H1 (cell line): Measurements from ENCODE around the gene HOXB9. TPM values are rescaled to one million over a fixed set of nuclear protein-coding genes. Genes with fewer than 3 reads are reported as not detected.

Experiments
- E2F6 ChIP-seq: IDR thresholded peaks from 2 replicates; pipeline ENCODE4 v1.6.1; 2012; ENCODE audit warnings: inconsistent platforms
- polyA plus RNA-seq, 7 experiments: library from polyadenylated mRNA; depleted of rRNA in 3 of 7; stranded (reverse) in 5 of 7; unstranded in 2 of 7; fragments of >200 nt in 5 of 7; fragments of 200-250 nt in 2 of 7; gene quantifications; 1 replicate in 5 of 7; 2 replicates in 1 of 7; 4 replicates in 1 of 7; pipeline versions ENCODE4 v1.2.1 to v1.2.3, GENCODE V29; 2011 to 2013; ENCODE audit warnings: missing spikeins in 2 of 7, mixed read lengths in 2 of 7
- total RNA-seq: library from RNA; stranded (reverse); fragmentation: NEBNext Ultra II Directional; extraction: Animal tissue kit (Norgen Biotek cat#: 25700); gene quantifications from 2 replicates; pipeline ENCODE4 v1.2.1, GENCODE V29; 2021

HOXB9 gene
- total and polyA plus RNA-seq, 2 of the 8 experiments (the other 6 are each of a cell fraction or from before 2014, with no cell fraction given): not detected

GRCh38 chr17:48624544-48625494, 1.3 kb downstream of the HOXB9 start (continued):
- TF ChIP-seq E2F6: no peak
